ENCODE results near the gene PNPLA8.
"Not testable (repeated sequence)": the region's sequence is repeated elsewhere in the genome, so short reads cannot be mapped to it uniquely, and the experiment has no call there.

The PNPLA8 gene

DNA sequence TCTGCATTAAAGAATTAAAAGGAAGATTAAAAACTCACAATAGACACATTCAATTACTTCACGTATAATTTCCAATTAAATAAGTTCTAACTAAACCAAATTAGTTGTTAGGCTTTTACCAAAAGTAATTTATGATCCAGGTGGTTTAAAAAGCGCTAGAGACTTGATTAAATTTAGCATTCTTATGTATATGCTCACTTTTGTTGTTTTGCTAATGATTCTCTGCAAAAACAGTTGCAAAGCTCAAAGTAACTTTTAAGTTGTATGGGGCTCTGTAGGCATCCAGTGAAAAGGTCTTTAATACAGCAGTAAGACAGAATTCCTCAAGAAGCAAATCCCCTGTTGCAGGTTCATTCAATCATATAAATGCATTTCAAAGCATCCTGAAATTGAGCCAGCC lies 15.5 kb upstream of the PNPLA8 start:
- TF ChIP-seq, protein P1, sequence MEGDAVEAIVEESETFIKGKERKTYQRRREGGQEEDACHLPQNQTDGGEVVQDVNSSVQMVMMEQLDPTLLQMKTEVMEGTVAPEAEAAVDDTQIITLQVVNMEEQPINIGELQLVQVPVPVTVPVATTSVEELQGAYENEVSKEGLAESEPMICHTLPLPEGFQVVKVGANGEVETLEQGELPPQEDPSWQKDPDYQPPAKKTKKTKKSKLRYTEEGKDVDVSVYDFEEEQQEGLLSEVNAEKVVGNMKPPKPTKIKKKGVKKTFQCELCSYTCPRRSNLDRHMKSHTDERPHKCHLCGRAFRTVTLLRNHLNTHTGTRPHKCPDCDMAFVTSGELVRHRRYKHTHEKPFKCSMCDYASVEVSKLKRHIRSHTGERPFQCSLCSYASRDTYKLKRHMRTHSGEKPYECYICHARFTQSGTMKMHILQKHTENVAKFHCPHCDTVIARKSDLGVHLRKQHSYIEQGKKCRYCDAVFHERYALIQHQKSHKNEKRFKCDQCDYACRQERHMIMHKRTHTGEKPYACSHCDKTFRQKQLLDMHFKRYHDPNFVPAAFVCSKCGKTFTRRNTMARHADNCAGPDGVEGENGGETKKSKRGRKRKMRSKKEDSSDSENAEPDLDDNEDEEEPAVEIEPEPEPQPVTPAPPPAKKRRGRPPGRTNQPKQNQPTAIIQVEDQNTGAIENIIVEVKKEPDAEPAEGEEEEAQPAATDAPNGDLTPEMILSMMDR (IDR thresholded peaks at IDR 0.05; ENCODE audit: control insufficient read depth, insufficient read depth, low read depth, low read length, missing control alignments): no peak
- H3K4me3 ChIP-seq (ENCODE audit: control insufficient read depth, low read depth, low read length): no peak overlapping the region
- no peak for DNase-seq (ENCODE audit: low read depth)

DNA sequence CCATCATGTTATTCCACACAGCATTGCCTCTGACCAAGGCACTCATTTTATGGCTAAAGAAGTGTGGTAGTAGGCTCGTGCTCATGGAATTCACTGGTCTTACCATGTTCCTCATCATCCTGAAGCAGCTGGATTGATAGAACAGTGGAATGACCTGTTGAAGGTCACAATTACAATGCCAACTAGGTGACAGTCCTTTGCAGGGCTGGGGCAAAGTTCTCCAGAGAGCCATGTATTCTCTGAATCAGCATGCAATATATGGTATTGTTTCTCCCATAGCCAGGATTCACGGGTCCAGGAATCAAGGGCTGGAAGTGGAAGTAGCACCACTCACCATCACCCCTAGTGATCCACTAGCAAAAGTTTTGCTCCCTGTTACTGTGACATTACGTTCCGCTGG lies 12.8 kb upstream of the PNPLA8 start:
- not testable (repeated sequence) for DNase-seq (ENCODE audit: low read depth); H3K4me3 ChIP-seq (ENCODE audit: control insufficient read depth, low read depth, low read length)

DNA sequence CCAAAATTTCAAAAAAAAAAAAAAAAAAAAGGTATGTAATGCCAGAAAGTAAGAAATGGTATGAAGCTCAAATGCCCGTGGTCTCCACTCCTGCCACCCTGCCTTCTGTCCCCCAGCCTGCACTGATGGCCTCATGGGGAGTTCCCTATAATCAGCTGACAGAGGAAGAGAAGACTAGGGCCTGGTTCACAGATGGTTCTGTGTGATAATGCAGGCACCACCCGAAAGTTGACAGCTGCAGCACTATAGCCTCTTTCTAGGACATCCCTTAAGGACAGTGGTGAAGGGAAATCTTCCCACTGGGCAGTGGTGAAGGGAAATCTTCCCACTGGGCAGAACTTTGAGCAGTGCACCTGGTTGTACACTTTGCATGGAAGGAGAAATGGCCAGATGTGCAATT lies 12.3 kb upstream of the PNPLA8 start:
- not testable (repeated sequence) for DNase-seq (ENCODE audit: low read depth)

DNA sequence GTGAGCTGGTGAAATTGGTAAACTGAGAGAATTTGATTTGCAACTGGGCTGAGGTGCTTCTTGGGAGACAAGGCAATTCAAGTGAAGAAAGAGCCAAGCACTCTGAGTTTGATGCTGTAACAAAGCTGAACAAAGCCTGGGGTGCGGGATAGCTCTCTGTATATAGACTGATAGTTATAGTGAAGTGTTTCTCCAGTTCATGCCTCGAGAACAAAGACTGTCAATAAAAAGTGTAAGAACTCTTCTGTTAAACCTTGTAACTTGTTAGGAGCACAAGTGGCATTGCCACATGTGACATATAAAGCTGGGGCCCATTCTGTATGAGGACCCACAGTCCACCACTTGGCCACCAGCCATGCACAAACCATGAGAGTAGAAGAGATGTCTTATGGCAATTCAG lies 11.3 kb upstream of the PNPLA8 start:
- no peak overlapping the region for H3K4me3 ChIP-seq (ENCODE audit: control insufficient read depth, low read depth, low read length)

More for the DNA sequence above, 12.3 kb upstream of the PNPLA8 start:
- H3K4me3 ChIP-seq (ENCODE audit: control insufficient read depth, low read depth, low read length): not testable (repeated sequence)

DNA sequence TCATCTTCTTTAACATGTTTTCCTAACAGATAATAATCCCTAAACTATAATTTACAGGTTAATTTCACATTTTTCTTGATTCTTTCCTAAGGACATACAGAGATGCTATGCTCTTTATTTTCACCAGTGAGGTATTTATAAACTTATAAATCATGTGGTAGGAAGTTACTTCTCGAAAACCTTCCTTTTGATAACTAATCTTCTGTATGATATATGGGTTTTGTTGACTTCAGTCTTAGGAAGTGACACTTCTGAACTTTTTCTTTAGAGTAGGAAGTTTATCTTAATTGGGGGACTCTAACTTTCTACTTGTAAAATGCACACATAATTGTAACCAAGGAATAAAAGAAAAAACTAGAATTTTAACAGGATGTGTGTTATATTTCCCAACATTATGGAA lies 9.8 kb upstream of the PNPLA8 start:
- DNase-seq (ENCODE audit: low read depth): no peak
- no peak overlapping the region for H3K4me3 ChIP-seq (ENCODE audit: control insufficient read depth, low read depth, low read length)
- TF ChIP-seq, protein P1 (IDR thresholded peaks at IDR 0.05; ENCODE audit: control insufficient read depth, insufficient read depth, low read depth, low read length, missing control alignments): no peak

More for the DNA sequence above, 11.3 kb upstream of the PNPLA8 start:
- no peak for DNase-seq (ENCODE audit: low read depth)
- TF ChIP-seq, protein P1 (IDR thresholded peaks at IDR 0.05; ENCODE audit: control insufficient read depth, insufficient read depth, low read depth, low read length, missing control alignments): no peak

DNA sequence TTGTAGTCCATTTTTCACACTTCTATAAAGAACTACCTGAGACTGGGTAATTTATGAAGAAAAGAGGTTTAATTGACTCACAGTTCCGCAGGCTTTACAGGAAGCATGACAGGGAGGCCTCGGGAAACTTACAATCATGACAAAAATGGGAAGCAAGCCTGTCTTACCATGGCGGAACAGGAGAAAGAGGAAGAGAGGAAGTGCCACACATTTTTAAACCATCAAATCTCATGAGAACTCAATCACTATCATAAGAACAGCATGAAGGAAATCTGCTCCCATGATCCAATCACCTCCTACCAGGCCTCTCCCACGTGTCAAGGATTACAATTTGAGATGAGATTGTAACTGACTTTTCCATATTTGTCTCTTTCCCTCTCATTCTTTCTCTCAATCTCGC lies 9.3 kb upstream of the PNPLA8 start:
- no peak overlapping the region for H3K4me3 ChIP-seq (ENCODE audit: control insufficient read depth, low read depth, low read length)
- no peak for DNase-seq (ENCODE audit: low read depth)
- TF ChIP-seq, protein P1 (IDR thresholded peaks at IDR 0.05; ENCODE audit: control insufficient read depth, insufficient read depth, low read depth, low read length, missing control alignments): no peak

DNA sequence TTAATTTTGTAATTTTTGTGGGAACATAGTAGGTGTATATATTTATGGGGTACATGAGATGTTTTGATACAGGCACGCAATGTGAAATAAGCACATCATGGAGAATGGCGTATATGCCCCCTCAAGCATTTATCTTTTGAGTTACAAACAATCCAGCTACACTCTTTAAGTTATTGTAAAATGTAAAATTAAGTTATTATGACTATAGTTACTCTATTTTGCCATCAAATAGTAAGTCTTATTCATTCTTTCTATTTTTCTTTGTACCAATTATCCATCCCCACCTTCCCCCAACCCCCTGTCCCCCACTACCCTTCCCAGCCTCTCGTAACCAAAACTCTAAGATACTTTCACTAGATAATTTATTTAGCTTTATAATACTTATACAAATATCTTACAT lies 7.8 kb upstream of the PNPLA8 start:
- H3K4me3 ChIP-seq (ENCODE audit: control insufficient read depth, low read depth, low read length): no peak overlapping the region
- DNase-seq (ENCODE audit: low read depth): no peak
- TF ChIP-seq, protein P1 (IDR thresholded peaks at IDR 0.05; ENCODE audit: control insufficient read depth, insufficient read depth, low read depth, low read length, missing control alignments): no peak

DNA sequence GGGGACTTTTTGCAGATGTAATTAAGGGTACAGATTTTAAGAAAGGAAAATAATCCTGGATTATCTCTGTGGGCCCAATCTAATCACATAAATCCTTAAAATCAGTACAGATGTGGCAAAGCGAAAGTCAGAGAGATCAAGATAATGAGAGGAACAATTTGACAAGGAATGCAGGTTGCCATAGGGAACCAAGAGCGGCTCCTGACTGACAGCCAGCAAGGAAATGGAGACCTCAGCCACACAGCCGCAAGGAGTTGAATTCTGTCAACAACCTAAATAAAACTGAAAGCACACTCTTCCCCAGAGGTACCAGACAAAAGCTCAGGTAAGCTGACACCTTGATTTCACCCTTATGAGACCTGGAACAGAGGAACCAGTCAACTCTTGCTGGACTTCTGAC lies 3.4 kb upstream of the PNPLA8 start:
- no peak for DNase-seq (ENCODE audit: low read depth)
- no peak overlapping the region for H3K4me3 ChIP-seq (ENCODE audit: control insufficient read depth, low read depth, low read length)
- TF ChIP-seq, protein P1 (IDR thresholded peaks at IDR 0.05; ENCODE audit: control insufficient read depth, insufficient read depth, low read depth, low read length, missing control alignments): no peak

Data from AG09309 (cell line).